Measurements from ENCODE around the gene CPNE8.

CPNE8 gene

GRCh38 chr12:38905480-38906351 is at the start of gene CPNE8:
Gene CPNE8, minus strand, starts transcription at chr12:38905591. Its CDS starts 57 bp downstream, at chr12:38905534.
- DNase-seq = no peak

- DNase-seq = no peak
Observed at GRCh38 chr12:38954238-38954873, 49.0 kb upstream of the CPNE8 start.

GRCh38 chr12:38949363-38949762 is 44.0 kb upstream of the CPNE8 start:
- no peak for DNase-seq

- DNase-seq = no peak
Observed at GRCh38 chr12:38934686-38935085, 29.3 kb upstream of the CPNE8 start.

- no peak for DNase-seq
Observed at GRCh38 chr12:38934078-38934584, 28.7 kb upstream of the CPNE8 start.

- no peak for DNase-seq
Observed at GRCh38 chr12:38932320-38932719, 26.9 kb upstream of the CPNE8 start.

- no peak for DNase-seq
Observed at GRCh38 chr12:38931461-38931860, 26.1 kb upstream of the CPNE8 start.

GRCh38 chr12:38930990-38931389 is 25.6 kb upstream of the CPNE8 start:
- DNase-seq = no peak

GRCh38 chr12:38926501-38926900 is 21.1 kb upstream of the CPNE8 start:
- DNase-seq = no peak

- DNase-seq = no peak
Observed at GRCh38 chr12:38921025-38921677, 15.8 kb upstream of the CPNE8 start.

GRCh38 chr12:38919191-38919590 is 13.8 kb upstream of the CPNE8 start:
- no peak for DNase-seq

GRCh38 chr12:38915429-38916182 is 10.2 kb upstream of the CPNE8 start:
- no peak for DNase-seq

GRCh38 chr12:38912116-38912515 is 6.7 kb upstream of the CPNE8 start:
- no peak for DNase-seq

- no peak for DNase-seq
Observed at GRCh38 chr12:38911611-38912010, 6.2 kb upstream of the CPNE8 start.

GRCh38 chr12:38907201-38907923 is 2.0 kb upstream of the CPNE8 start:
- DNase-seq = no peak

GRCh38 chr12:38906482-38907200 is 1.2 kb upstream of the CPNE8 start:
- no peak for DNase-seq

- DNase-seq = no peak
Observed at GRCh38 chr12:38904537-38905479, 583 bp downstream of the CPNE8 start.

GRCh38 chr12:38903596-38903995 is 1.8 kb downstream of the CPNE8 start:
- no peak for DNase-seq

- DNase-seq = no peak
Observed at GRCh38 chr12:38898001-38898684, 7.2 kb downstream of the CPNE8 start.

GRCh38 chr12:38895446-38895845 is 9.9 kb downstream of the CPNE8 start:
- no peak for DNase-seq

All from NCI-H187 (cell line).